GM12878 (cell line): ENCODE results near the gene TFR2. TPM values are rescaled to one million over a fixed set of nuclear protein-coding genes. Genes with fewer than 3 reads are reported as not detected.

Experiments used
- ATAC-seq: fragments of 200-7000 bp; cut with Tn5 transposase; 3 replicates; pipeline ENCODE4 v1.9.1; 2020; ENCODE audit warnings: mild to moderate bottlenecking, moderate library complexity
- BruUV-seq: library from RNA; stranded (reverse); fragments of 400-500 nt; replicated peaks from 2 replicates; lab custom pipeline; 2021; lab: Mats Ljungman, UMichigan
- CTCF ChIA-PET: fragments of 300-600 bp; sonication (Branson Sonifier 250); formaldehyde crosslinking; extraction: SDS; loops from one replicate; lab custom pipeline; 2021; ENCODE audit warnings: inconsistent platforms; lab: Yijun Ruan, JAX
- POLR2A ChIA-PET: fragments of 350-600 bp; formaldehyde crosslinking; extraction: SDS; loops from one replicate; lab custom pipeline; 2021; ENCODE audit warnings: inconsistent platforms; lab: Charles Lee
- RAD21 ChIA-PET: fragments of 300-600 bp; sonication (Branson Sonifier 250); formaldehyde crosslinking; loops from one replicate; lab custom pipeline; 2023; ENCODE audit warnings: antibody characterized with exemption; ENCODE audit not compliant: unreplicated experiment; lab: Charles Lee
- SMC1A ChIA-PET: fragments of 300-600 bp; sonication (Branson Sonifier 250); formaldehyde crosslinking; loops from one replicate; lab custom pipeline; 2023; ENCODE audit not compliant: unreplicated experiment, uncharacterized antibody; lab: Charles Lee
- DNase-seq: peaks from one replicate; pipeline ENCODE4 v3.0.0-alpha.2; 2011; ENCODE audit warnings: low read depth, low spot score
- FAIRE-seq: peaks from 3 replicates; lab custom pipeline; 2011; peaks lifted over from hg19 to GRCh38; lab: Jason Lieb, UNC
- H2AFZ ChIP-seq: 2 replicates; pipeline ENCODE4 v1.6.0; 2011; ENCODE audit warnings: low read depth, low read length, control low read depth; ENCODE audit not compliant: control insufficient read depth
- H3K27ac ChIP-seq: 2 replicates; pipeline ENCODE4 v1.5.1; 2011; ENCODE audit warnings: control low read depth; ENCODE audit not compliant: control insufficient read depth, insufficient read depth
- H3K27me3 ChIP-seq, 2 experiments: replicated peaks in 1 of 2; 2 replicates each; pipeline versions ENCODE4 v1.6.0 to v1.6.1; 2011; ENCODE audit warnings: low read length in 1 of 2; ENCODE audit not compliant: control insufficient read depth in 2 of 2, insufficient read depth in 2 of 2
- H3K36me3 ChIP-seq, 2 experiments: 2 replicates each; pipeline ENCODE4 v1.5.1; 2011; ENCODE audit warnings: low read length in 1 of 2; ENCODE audit not compliant: control insufficient read depth in 2 of 2, insufficient read depth in 2 of 2
- H3K4me1 ChIP-seq: 2 replicates; pipeline ENCODE4 v1.6.1; 2011; ENCODE audit warnings: mild to moderate bottlenecking, low read length, moderate library complexity, mixed read lengths; ENCODE audit not compliant: control insufficient read depth, insufficient read depth
- H3K4me2 ChIP-seq: 2 replicates; pipeline ENCODE4 v1.6.0; 2011; ENCODE audit warnings: control low read depth; ENCODE audit not compliant: control insufficient read depth, insufficient read depth
- H3K4me3 ChIP-seq: fragments of 200-600 bp; sonication (generic); 2 replicates; pipeline ENCODE4 v1.5.1; 2016
- H3K79me2 ChIP-seq: 2 replicates; pipeline ENCODE4 v1.6.0; 2011; ENCODE audit warnings: low read length; ENCODE audit not compliant: control insufficient read depth, insufficient read depth
- H3K9ac ChIP-seq: 2 replicates; pipeline ENCODE4 v1.8.0; 2011; ENCODE audit warnings: low read length, control low read depth, mixed read lengths; ENCODE audit not compliant: control insufficient read depth, insufficient read depth
- H3K9me3 ChIP-seq: replicated peaks from 3 replicates; pipeline ENCODE4 v1.5.1; 2011; ENCODE audit warnings: mild to moderate bottlenecking, low read length; ENCODE audit not compliant: control insufficient read depth, insufficient read depth
- H4K20me1 ChIP-seq: 2 replicates; pipeline ENCODE4 v1.6.0; 2011; ENCODE audit not compliant: control insufficient read depth, insufficient read depth
- RAD21 ChIP-seq: IDR thresholded peaks from 2 replicates; pipeline ENCODE4 v1.6.1; 2011; ENCODE audit warnings: mild to moderate bottlenecking, low read depth, low read length, moderate library complexity; ENCODE audit not compliant: insufficient read depth
- RELA ChIP-seq: fragments of 450-650 bp; IDR thresholded peaks from 2 replicates; pipeline ENCODE4 v1.8.0; 2014; ENCODE audit warnings: borderline replicate concordance; ENCODE audit not compliant: partially characterized antibody
- SMC3 ChIP-seq: IDR thresholded peaks from 2 replicates; pipeline ENCODE4 v1.6.1; 2011; ENCODE audit warnings: low read length, improper control_type of control experiment, borderline replicate concordance
- WGBS: methylation state at CpG from one replicate; pipeline ENCODE4 v1.1.6; 2016; ENCODE audit warnings: low lambda C conversion rate; ENCODE audit not compliant: insufficient replicate concordance, insufficient coverage; ENCODE audit errors: missing lambda C conversion rate; 5-methylcytosine and 5-hydroxymethylcytosine counted together
- in situ Hi-C: fragments of 300-500 bp; cut with MboI; formaldehyde crosslinking; loops from 9 replicates; pipeline ENCODE4 v1.14.3; 2018; ENCODE audit warnings: mixed read lengths
- intact Hi-C: fragments of 100-400 bp; cut with micrococcal nuclease; formaldehyde crosslinking; loops from one replicate; pipeline ENCODE4 v1.14.2; 2022; ENCODE audit not compliant: unreplicated experiment
- polyA plus RNA-seq, 11 experiments: library from polyadenylated mRNA; depleted of rRNA in 4 of 11; unstranded in 6 of 11; stranded (reverse) in 5 of 11; fragments of >200 nt; fragmentation: Nextera tagmentation in 4 of 11; fragmentation: Illumina TruSeq in 1 of 11; extraction: Ambion mirVana in 4 of 11; extraction: Trizol in 1 of 11; gene quantifications; 1 replicate in 1 of 11; 2 replicates in 10 of 11; pipeline versions ENCODE4 v1.2.1 to v1.2.3, GENCODE V29; 2011 to 2016; ENCODE audit warnings: inconsistent platforms in 2 of 11, missing spikeins in 2 of 11, low read depth in 1 of 11
- total RNA-seq, 4 experiments: library from RNA; depleted of rRNA in 3 of 4; stranded (reverse); fragments of >200 nt in 3 of 4; fragmentation: Illumina TruSeq in 1 of 4; extraction: Trizol in 1 of 4; gene quantifications; 2 replicates each; pipeline versions ENCODE4 v1.2.1 to v1.2.3, GENCODE V29; 2013 to 2021
- TF ChIP-seq, protein P1 (sequence below), 3 experiments: IDR thresholded peaks in 2 of 3; conservative IDR thresholded peaks in 1 of 3; 2 replicates each; pipeline ENCODE4 v1.5.1; 2011; ENCODE audit warnings: low read depth in 3 of 3, low read length in 3 of 3, mild to moderate bottlenecking in 3 of 3, control low read depth in 2 of 3, moderate library complexity in 2 of 3, inconsistent platforms in 1 of 3, mixed read lengths in 1 of 3; ENCODE audit not compliant: control insufficient read depth in 2 of 3, insufficient read depth in 1 of 3; ENCODE audit errors: extremely low read depth in 1 of 3

TFR2 gene
- total and polyA plus RNA-seq, 10 of the 15 experiments (the other 5 are each of a cell fraction or from before 2014, with no cell fraction given), result 0.30 to 7.2 (median 1.8) TPM

DNA sequence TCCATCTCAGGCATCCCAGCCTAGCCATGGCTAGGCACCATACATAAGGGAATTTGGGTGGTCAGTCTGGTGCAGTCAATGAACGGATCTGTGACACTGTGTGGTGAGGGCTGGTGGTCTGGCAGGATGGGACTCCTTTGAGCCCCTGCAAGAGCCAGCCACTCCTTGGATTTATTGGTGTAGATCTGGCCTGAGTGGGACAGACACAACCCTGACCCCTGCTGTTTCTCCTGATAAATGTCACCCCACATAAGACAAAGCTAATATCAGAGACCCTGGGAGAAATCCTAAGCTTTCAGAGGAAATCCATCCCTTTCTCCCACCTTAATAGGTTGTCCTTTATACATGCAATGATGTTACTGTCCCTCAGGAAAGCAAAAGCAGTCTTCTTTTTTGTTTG lies 52.9 kb downstream of the TFR2 start:
- ChIA-PET POLR2A (interaction anchor here (0.6 to 1.0 kb wide), 5 partner anchors 45 to 139 kb away, joined by 3 to 7 read pairs (median 6); no protein-coding TSS in a partner anchor), RAD21 (interaction anchor here (0.6 to 1.6 kb wide), 11 partner anchors 23 to 264 kb away, joined by 3 to 6 read pairs (median 4); partner anchors contain the start of genes SLC12A9 and ZCWPW1), SMC1A (interaction anchor here (0.8 to 2.3 kb wide), 7 partner anchors 9 to 133 kb away, joined by 3 to 13 read pairs (median 4); no protein-coding TSS in a partner anchor), CTCF (interaction anchor here (0.6 to 11.6 kb wide), 27 partner anchors 10 to 644 kb away, joined by 3 to 190 read pairs (median 4); partner anchors contain the start of genes AGFG2, MOSPD3, POP7 and SLC12A9)
- H3K27ac ChIP-seq, result no peak overlapping the region
- H3K79me2 ChIP-seq, result peaks cover 24% of the 10 kb centered on the region
- DNase-seq, result no peak
- no peak overlapping the region for H3K4me3 ChIP-seq
- no peaks in the 10 kb centered on the region for H3K36me3 ChIP-seq
- no peak overlapping the region for H2AFZ ChIP-seq
- in situ Hi-C loops, result no loop called here
- no peak for TF ChIP-seq RELA
- TF ChIP-seq SMC3, result peak; percentile 51; the same call in 1 of the 2 replicates
- TF ChIP-seq, protein P1, sequence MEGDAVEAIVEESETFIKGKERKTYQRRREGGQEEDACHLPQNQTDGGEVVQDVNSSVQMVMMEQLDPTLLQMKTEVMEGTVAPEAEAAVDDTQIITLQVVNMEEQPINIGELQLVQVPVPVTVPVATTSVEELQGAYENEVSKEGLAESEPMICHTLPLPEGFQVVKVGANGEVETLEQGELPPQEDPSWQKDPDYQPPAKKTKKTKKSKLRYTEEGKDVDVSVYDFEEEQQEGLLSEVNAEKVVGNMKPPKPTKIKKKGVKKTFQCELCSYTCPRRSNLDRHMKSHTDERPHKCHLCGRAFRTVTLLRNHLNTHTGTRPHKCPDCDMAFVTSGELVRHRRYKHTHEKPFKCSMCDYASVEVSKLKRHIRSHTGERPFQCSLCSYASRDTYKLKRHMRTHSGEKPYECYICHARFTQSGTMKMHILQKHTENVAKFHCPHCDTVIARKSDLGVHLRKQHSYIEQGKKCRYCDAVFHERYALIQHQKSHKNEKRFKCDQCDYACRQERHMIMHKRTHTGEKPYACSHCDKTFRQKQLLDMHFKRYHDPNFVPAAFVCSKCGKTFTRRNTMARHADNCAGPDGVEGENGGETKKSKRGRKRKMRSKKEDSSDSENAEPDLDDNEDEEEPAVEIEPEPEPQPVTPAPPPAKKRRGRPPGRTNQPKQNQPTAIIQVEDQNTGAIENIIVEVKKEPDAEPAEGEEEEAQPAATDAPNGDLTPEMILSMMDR (IDR thresholded peaks at IDR 0.05 in 2 of 3, conservative IDR thresholded peaks at IDR 0.05 in 1 of 3; ENCODE audit: control insufficient read depth in 2 of 3, extremely low read depth in 1 of 3, insufficient read depth in 1 of 3, low read depth in 3 of 3, low read length in 3 of 3), result peak; percentile 38 to 59 (median 48); a peak in 5 of 6 replicates
- TF ChIP-seq RAD21, result peak; percentile 48
- no peak overlapping the region for H3K4me2 ChIP-seq
- H4K20me1 ChIP-seq, result no peaks in the 10 kb centered on the region
- peaks cover 15% of the 10 kb centered on the region for H3K4me1 ChIP-seq
- 0% methylated on average over 1 of the region's 1 CpG for WGBS
- no peak for ATAC-seq
- no peaks in the 10 kb centered on the region for H3K27me3 ChIP-seq
- no peak for FAIRE-seq
- H3K9ac ChIP-seq, result no peak overlapping the region
- no TSS peak for BruUV-seq
- no peaks in the 10 kb centered on the region for H3K9me3 ChIP-seq
- intact Hi-C loops, result no loop called here
